HepG2 (cell line): ENCODE data around the gene ZNF341. TPM values are rescaled to one million over a fixed set of nuclear protein-coding genes. Genes with fewer than 3 reads are reported as not detected.
A peak's percentile ranks its signal among the peaks of the same experiment; 100 is the strongest.

Experiments
- CBFB ChIP-seq: sonication (generic); formaldehyde crosslinking; IDR thresholded peaks from 2 replicates; pipeline ENCODE4 v1.4.0; 2020; ENCODE audit warnings: missing genetic modification reagents
- DR1 ChIP-seq: sonication (generic); formaldehyde crosslinking; IDR thresholded peaks from 2 replicates; pipeline ENCODE4 v1.8.0; 2021; ENCODE audit warnings: mild to moderate bottlenecking, missing genetic modification reagents, inconsistent platforms
- FOXM1 ChIP-seq: sonication (generic); formaldehyde crosslinking; IDR thresholded peaks from 2 replicates; pipeline ENCODE4 v1.5.0; 2020; ENCODE audit warnings: missing genetic modification reagents
- FOXO1 ChIP-seq: sonication (generic); formaldehyde crosslinking; IDR thresholded peaks from 2 replicates; pipeline ENCODE4 v1.4.0; 2020; ENCODE audit warnings: missing genetic modification reagents
- NONO ChIP-seq, 2 experiments: fragments of 450-650 bp in 1 of 2; sonication (generic) in 1 of 2; formaldehyde crosslinking in 1 of 2; IDR thresholded peaks in 1 of 2; conservative IDR thresholded peaks in 1 of 2; 2 replicates each; pipeline versions ENCODE4 v1.6.1 to v1.8.0; 2017 to 2022; ENCODE audit warnings: mild to moderate bottlenecking in 1 of 2, missing genetic modification reagents in 1 of 2, moderate library complexity in 1 of 2
- NR2C2 ChIP-seq: sonication (generic); formaldehyde crosslinking; IDR thresholded peaks from 2 replicates; pipeline ENCODE4 v1.4.0; 2020; ENCODE audit warnings: missing genetic modification reagents, mild to moderate bottlenecking, moderate library complexity, borderline replicate concordance
- PHB2 ChIP-seq: fragments of 450-650 bp; IDR thresholded peaks from 2 replicates; pipeline ENCODE4 v1.6.1; 2018; ENCODE audit not compliant: partially characterized antibody
- SOX13 ChIP-seq, 3 experiments: fragments of 450-650 bp in 1 of 3; sonication (generic) in 1 of 3; formaldehyde crosslinking in 1 of 3; IDR thresholded peaks in 2 of 3; conservative IDR thresholded peaks in 1 of 3; 2 replicates each; pipeline versions ENCODE4 v1.5.0 to v1.6.1; 2016 to 2020; ENCODE audit warnings: antibody characterized with exemption in 1 of 3, mild to moderate bottlenecking in 1 of 3, missing compliant biosample characterization in 1 of 3, missing genetic modification reagents in 1 of 3, moderate library complexity in 1 of 3
- SRSF4 ChIP-seq: fragments of 200-400 bp; formaldehyde crosslinking; IDR thresholded peaks from one replicate; pipeline ENCODE4 v1.6.1; 2018; ENCODE audit warnings: mild to moderate bottlenecking, low read depth, low read length, moderate library complexity; ENCODE audit not compliant: poor library complexity, severe bottlenecking
- TBP ChIP-seq: sonication (generic); formaldehyde crosslinking; IDR thresholded peaks from 2 replicates; pipeline ENCODE4 v1.5.0; 2020; ENCODE audit warnings: missing genetic modification reagents
- YY1 ChIP-seq: IDR thresholded peaks from 2 replicates; pipeline ENCODE4 v1.6.1; 2011; ENCODE audit warnings: low read length, low read depth, moderate library complexity, mild to moderate bottlenecking; ENCODE audit not compliant: insufficient read depth, insufficient replicate concordance
- ZBTB1 ChIP-seq: sonication (generic); formaldehyde crosslinking; IDR thresholded peaks from 2 replicates; pipeline ENCODE4 v1.4.0; 2020; ENCODE audit warnings: missing genetic modification reagents, borderline replicate concordance
- ZNF180 ChIP-seq: sonication (generic); formaldehyde crosslinking; IDR thresholded peaks from 2 replicates; pipeline ENCODE4 v1.4.0; 2020; ENCODE audit warnings: low read depth, missing genetic modification reagents, borderline replicate concordance
- ZNF367 ChIP-seq: sonication (generic); formaldehyde crosslinking; IDR thresholded peaks from 2 replicates; pipeline ENCODE4 v1.4.0; 2020; ENCODE audit warnings: missing genetic modification reagents, borderline replicate concordance
- ZNF546 ChIP-seq: sonication (generic); formaldehyde crosslinking; conservative IDR thresholded peaks from 2 replicates; pipeline ENCODE4 v1.8.1; 2023; ENCODE audit warnings: mild to moderate bottlenecking, missing genetic modification reagents
- ZNF567 ChIP-seq: sonication (generic); formaldehyde crosslinking; IDR thresholded peaks from 2 replicates; pipeline ENCODE4 v1.8.1; 2023; ENCODE audit warnings: mild to moderate bottlenecking, missing genetic modification reagents, borderline replicate concordance
- ZNF766 ChIP-seq: sonication (generic); formaldehyde crosslinking; IDR thresholded peaks from 2 replicates; pipeline ENCODE4 v1.5.0; 2020; ENCODE audit warnings: missing genetic modification reagents, borderline replicate concordance
- ZNF790 ChIP-seq: sonication (generic); formaldehyde crosslinking; IDR thresholded peaks from 2 replicates; pipeline ENCODE4 v1.8.0; 2022; ENCODE audit warnings: missing genetic modification reagents, mild to moderate bottlenecking, borderline replicate concordance
- ZSCAN29 ChIP-seq: sonication (generic); formaldehyde crosslinking; conservative IDR thresholded peaks from 2 replicates; pipeline ENCODE4 v1.4.0; 2020; ENCODE audit warnings: mild to moderate bottlenecking, missing genetic modification reagents
- ZSCAN30 ChIP-seq: sonication (generic); formaldehyde crosslinking; IDR thresholded peaks from 2 replicates; pipeline ENCODE4 v1.5.0; 2020; ENCODE audit warnings: mild to moderate bottlenecking, missing genetic modification reagents
- polyA plus RNA-seq, 8 experiments: library from polyadenylated mRNA; depleted of rRNA in 3 of 8; stranded (reverse) in 7 of 8; unstranded in 1 of 8; fragments of >200 nt; fragmentation: Illumina TruSeq in 4 of 8; extraction: Trizol in 4 of 8; gene quantifications; 2 replicates each; pipeline versions ENCODE4 v1.2.1 to v1.2.3, GENCODE V29; 2011 to 2016; ENCODE audit warnings: low read depth in 4 of 8, missing spikeins in 1 of 8, mixed read lengths in 1 of 8; ENCODE audit not compliant: insufficient read depth in 1 of 8
- total RNA-seq, 5 experiments: library from RNA; depleted of rRNA; stranded (reverse); fragments of >200 nt; fragmentation: Illumina TruSeq; extraction: Trizol; gene quantifications; 2 replicates each; pipeline ENCODE4 v1.2.3, GENCODE V29; 2016; ENCODE audit warnings: low read depth in 1 of 5
- TF ChIP-seq, protein P1 (sequence below): IDR thresholded peaks from 2 replicates; pipeline ENCODE4 v1.6.1; 2016; ENCODE audit warnings: control low read depth
- TF ChIP-seq, protein P2 (sequence below): sonication (generic); formaldehyde crosslinking; IDR thresholded peaks from 2 replicates; pipeline ENCODE4 v1.5.0; 2020; ENCODE audit warnings: mild to moderate bottlenecking, missing genetic modification reagents
- TF ChIP-seq, protein P3 (sequence below): IDR thresholded peaks from 2 replicates; pipeline ENCODE4 v1.6.1; 2016; ENCODE audit warnings: low read depth, borderline replicate concordance
- TF ChIP-seq, protein P4 (sequence below): sonication (generic); formaldehyde crosslinking; IDR thresholded peaks from 2 replicates; pipeline ENCODE4 v1.8.0; 2022; ENCODE audit warnings: missing genetic modification reagents, low read depth, mild to moderate bottlenecking, borderline replicate concordance

ZNF341 gene
- total and polyA plus RNA-seq, 2 of the 13 experiments (the other 11 are each of a cell fraction or from before 2014, with no cell fraction given), result 1.1 to 2.2 TPM

DNA sequence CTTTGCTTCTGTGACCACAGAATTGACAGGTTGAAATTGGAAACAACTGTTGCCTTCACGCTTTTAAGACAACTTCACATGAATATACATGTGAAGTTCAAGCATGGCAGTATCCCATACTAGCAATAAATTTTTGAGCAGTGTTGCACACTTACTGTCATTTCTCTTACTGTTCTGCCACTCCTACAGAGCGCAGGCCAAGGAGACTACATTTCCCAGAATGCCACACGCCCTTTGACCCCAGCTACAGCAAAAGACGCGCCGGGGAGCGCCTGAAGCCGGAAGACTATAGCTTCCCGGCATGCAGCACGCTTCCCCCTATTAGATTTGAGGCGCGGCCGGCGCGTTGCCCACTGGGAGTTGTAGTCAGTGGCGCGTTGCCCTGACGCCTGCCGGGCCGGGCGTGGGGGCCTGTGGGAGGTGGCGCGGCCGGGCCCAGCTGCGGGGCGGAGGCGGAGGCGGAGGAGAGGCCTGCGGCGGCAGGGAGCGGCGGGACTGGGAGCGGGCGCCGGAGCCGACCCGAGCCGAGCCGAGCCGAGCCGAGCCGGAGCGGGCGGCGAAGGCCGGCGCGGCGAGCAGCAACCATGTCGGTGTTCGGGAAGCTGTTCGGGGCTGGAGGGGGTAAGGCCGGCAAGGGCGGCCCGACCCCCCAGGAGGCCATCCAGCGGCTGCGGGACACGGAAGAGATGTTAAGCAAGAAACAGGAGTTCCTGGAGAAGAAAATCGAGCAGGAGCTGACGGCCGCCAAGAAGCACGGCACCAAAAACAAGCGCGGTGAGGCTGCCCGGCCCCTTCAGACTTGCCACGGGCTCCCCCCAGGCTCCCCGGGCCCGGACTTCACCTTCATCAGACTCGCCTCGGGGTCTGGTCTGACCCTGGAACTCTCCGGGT, 79.3 kb downstream of the ZNF341 start, which contains the start of gene CHMP4B (continued):
- TF ChIP-seq, protein P1, sequence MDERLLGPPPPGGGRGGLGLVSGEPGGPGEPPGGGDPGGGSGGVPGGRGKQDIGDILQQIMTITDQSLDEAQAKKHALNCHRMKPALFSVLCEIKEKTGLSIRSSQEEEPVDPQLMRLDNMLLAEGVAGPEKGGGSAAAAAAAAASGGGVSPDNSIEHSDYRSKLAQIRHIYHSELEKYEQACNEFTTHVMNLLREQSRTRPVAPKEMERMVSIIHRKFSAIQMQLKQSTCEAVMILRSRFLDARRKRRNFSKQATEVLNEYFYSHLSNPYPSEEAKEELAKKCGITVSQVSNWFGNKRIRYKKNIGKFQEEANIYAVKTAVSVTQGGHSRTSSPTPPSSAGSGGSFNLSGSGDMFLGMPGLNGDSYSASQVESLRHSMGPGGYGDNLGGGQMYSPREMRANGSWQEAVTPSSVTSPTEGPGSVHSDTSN (CRISPR knock-in tag), result no peak
- no peak for TF ChIP-seq NONO (IDR thresholded peaks at IDR 0.05)
- peak; percentile 97 for TF ChIP-seq NONO (CRISPR knock-in tag; conservative IDR thresholded peaks at IDR 0.05)
- TF ChIP-seq ZSCAN30 (CRISPR knock-in tag), result no peak
- TF ChIP-seq ZNF567, result peak; percentile 88; the same call in 1 of the 2 replicates
- no peak for TF ChIP-seq FOXM1 (CRISPR knock-in tag)
- no peak for TF ChIP-seq SRSF4
- no peak for TF ChIP-seq ZNF180 (CRISPR knock-in tag)
- TF ChIP-seq ZNF790 (CRISPR knock-in tag), result peak; percentile 98
- TF ChIP-seq FOXO1, result peak; percentile 90
- TF ChIP-seq, protein P2, sequence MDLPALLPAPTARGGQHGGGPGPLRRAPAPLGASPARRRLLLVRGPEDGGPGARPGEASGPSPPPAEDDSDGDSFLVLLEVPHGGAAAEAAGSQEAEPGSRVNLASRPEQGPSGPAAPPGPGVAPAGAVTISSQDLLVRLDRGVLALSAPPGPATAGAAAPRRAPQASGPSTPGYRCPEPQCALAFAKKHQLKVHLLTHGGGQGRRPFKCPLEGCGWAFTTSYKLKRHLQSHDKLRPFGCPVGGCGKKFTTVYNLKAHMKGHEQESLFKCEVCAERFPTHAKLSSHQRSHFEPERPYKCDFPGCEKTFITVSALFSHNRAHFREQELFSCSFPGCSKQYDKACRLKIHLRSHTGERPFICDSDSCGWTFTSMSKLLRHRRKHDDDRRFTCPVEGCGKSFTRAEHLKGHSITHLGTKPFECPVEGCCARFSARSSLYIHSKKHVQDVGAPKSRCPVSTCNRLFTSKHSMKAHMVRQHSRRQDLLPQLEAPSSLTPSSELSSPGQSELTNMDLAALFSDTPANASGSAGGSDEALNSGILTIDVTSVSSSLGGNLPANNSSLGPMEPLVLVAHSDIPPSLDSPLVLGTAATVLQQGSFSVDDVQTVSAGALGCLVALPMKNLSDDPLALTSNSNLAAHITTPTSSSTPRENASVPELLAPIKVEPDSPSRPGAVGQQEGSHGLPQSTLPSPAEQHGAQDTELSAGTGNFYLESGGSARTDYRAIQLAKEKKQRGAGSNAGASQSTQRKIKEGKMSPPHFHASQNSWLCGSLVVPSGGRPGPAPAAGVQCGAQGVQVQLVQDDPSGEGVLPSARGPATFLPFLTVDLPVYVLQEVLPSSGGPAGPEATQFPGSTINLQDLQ (CRISPR knock-in tag), result no peak
- no peak for TF ChIP-seq SOX13 (IDR thresholded peaks at IDR 0.05)
- TF ChIP-seq SOX13 (CRISPR knock-in tag; conservative IDR thresholded peaks at IDR 0.05 in 1 of 2, IDR thresholded peaks at IDR 0.05 in 1 of 2), result peak in 1 of 2 experiments; percentile 69; a peak in 2 of 4 replicates
- TF ChIP-seq ZNF546 (CRISPR knock-in tag), result peak; percentile 34; the same call in 1 of the 2 replicates
- TF ChIP-seq, protein P3, sequence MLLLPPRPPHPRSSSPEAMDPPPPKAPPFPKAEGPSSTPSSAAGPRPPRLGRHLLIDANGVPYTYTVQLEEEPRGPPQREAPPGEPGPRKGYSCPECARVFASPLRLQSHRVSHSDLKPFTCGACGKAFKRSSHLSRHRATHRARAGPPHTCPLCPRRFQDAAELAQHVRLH, result peak; percentile 93
- TF ChIP-seq, protein P4, sequence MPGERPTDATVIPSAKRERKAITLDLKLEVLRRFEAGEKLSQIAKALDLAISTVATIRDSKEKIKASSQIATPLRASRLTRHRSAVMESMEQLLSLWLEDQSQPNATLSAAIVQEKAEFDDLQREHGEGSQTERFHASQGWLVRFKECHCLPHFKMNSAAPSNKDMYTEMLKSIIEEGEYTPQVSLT (CRISPR knock-in tag), result no peak; the same call in 1 of the 2 replicates
- TF ChIP-seq TBP, result peak; percentile 98
- TF ChIP-seq PHB2, result no peak
- TF ChIP-seq ZSCAN29 (CRISPR knock-in tag), result peak; percentile 93
- peak; percentile 16; the same call in 1 of the 2 replicates for TF ChIP-seq DR1
- TF ChIP-seq CBFB, result peak; percentile 94
- peak; percentile 100 for TF ChIP-seq NR2C2
- peak; percentile 83 for TF ChIP-seq YY1
- no peak for TF ChIP-seq ZNF367
- peak; percentile 85; the same call in 1 of the 2 replicates for TF ChIP-seq ZNF766 (CRISPR knock-in tag)
- no peak; the same call in 1 of the 2 replicates for TF ChIP-seq ZBTB1 (CRISPR knock-in tag)
